Loucy (cell line): Measurements from ENCODE around the gene PIGU.

Source experiments
- H2AFZ ChIP-seq: fragments of 200-600 bp; sonication (generic); 2 replicates; pipeline ENCODE4 v1.6.0; 2016; ENCODE audit warnings: antibody characterized with exemption, mild to moderate bottlenecking, low read length, moderate library complexity
- H3F3A ChIP-seq: fragments of 200-600 bp; 2 replicates; pipeline ENCODE4 v1.6.0; 2016; ENCODE audit warnings: antibody characterized with exemption, low read depth, mild to moderate bottlenecking
- H3K27me3 ChIP-seq: fragments of 200-600 bp; sonication (generic); 2 replicates; pipeline ENCODE4 v1.6.1; 2014; ENCODE audit warnings: low read length, mild to moderate bottlenecking; ENCODE audit not compliant: insufficient read depth, poor library complexity, severe bottlenecking
- H3K36me3 ChIP-seq: fragments of 200-600 bp; sonication (generic); 2 replicates; pipeline ENCODE4 v1.6.1; 2016; ENCODE audit warnings: low read length; ENCODE audit not compliant: insufficient read depth
- H3K4me1 ChIP-seq: fragments of 200-600 bp; sonication (generic); 2 replicates; pipeline ENCODE4 v1.5.1; 2014; ENCODE audit warnings: low read length, mild to moderate bottlenecking; ENCODE audit not compliant: insufficient read depth, poor library complexity, severe bottlenecking
- H3K4me2 ChIP-seq: fragments of 200-600 bp; sonication (generic); 2 replicates; pipeline ENCODE4 v1.6.0; 2014; ENCODE audit warnings: antibody characterized with exemption, low read length, low read depth, mild to moderate bottlenecking; ENCODE audit not compliant: poor library complexity, severe bottlenecking
- H3K4me3 ChIP-seq: fragments of 200-600 bp; sonication (generic); 2 replicates; pipeline ENCODE4 v1.5.1; 2014; ENCODE audit warnings: low read length, mild to moderate bottlenecking, mixed read lengths; ENCODE audit not compliant: poor library complexity, severe bottlenecking
- H3K79me2 ChIP-seq: fragments of 200-600 bp; sonication (generic); 2 replicates; pipeline ENCODE4 v1.6.1; 2014; ENCODE audit warnings: low read length; ENCODE audit not compliant: insufficient read depth
- H3K9ac ChIP-seq: fragments of 200-600 bp; sonication (generic); 2 replicates; pipeline ENCODE4 v1.6.0; 2014; ENCODE audit warnings: mild to moderate bottlenecking, low read depth, low read length, moderate library complexity; ENCODE audit not compliant: poor library complexity, severe bottlenecking
- H3K9me2 ChIP-seq: fragments of 200-600 bp; sonication (generic); replicated peaks from 2 replicates; pipeline ENCODE4 v1.6.1; 2016; ENCODE audit warnings: low read depth, low read length, mixed read lengths
- H3K9me3 ChIP-seq: fragments of 200-600 bp; sonication (generic); 2 replicates; pipeline ENCODE4 v1.6.1; 2014; ENCODE audit warnings: mild to moderate bottlenecking, antibody characterized with exemption, low read length, low read depth; ENCODE audit not compliant: insufficient read depth
- H4K20me1 ChIP-seq: fragments of 200-600 bp; sonication (generic); 2 replicates; pipeline ENCODE4 v1.6.0; 2014; ENCODE audit warnings: antibody characterized with exemption, low read length, mild to moderate bottlenecking; ENCODE audit not compliant: insufficient read depth, poor library complexity, severe bottlenecking
- CTCF ChIP-seq: fragments of 200-600 bp; sonication (generic); conservative IDR thresholded peaks from 2 replicates; pipeline ENCODE4 v1.5.1; 2014; ENCODE audit warnings: mild to moderate bottlenecking, antibody characterized with exemption, low read length
- EZH2phosphoT487 ChIP-seq: fragments of 200-600 bp; IDR thresholded peaks from 2 replicates; pipeline ENCODE4 v1.6.1; 2018; ENCODE audit warnings: antibody characterized with exemption, mild to moderate bottlenecking, moderate library complexity, borderline replicate concordance

Gene PIGU

GRCh38 chr20:34532320-34532719 is 144.6 kb downstream of the PIGU start:
- no peaks in the 10 kb centered on the region for H3K4me1 ChIP-seq
- no peak overlapping the region for H3K4me2 ChIP-seq
- H3K36me3 ChIP-seq = peaks cover 83% of the 10 kb centered on the region; the same call in 1 of the 2 replicates
- no peak for TF ChIP-seq CTCF
- TF ChIP-seq EZH2phosphoT487 = no peak
- peaks cover 4% of the 10 kb centered on the region for H4K20me1 ChIP-seq
- no peaks in the 10 kb centered on the region for H3K9me3 ChIP-seq
- peaks cover 17% of the 10 kb centered on the region; the same call in 1 of the 2 replicates for H3K79me2 ChIP-seq
- no peaks in the 10 kb centered on the region for H3F3A ChIP-seq
- no peaks in the 10 kb centered on the region for H3K27me3 ChIP-seq
- H3K4me3 ChIP-seq = no peak overlapping the region
- H3K9ac ChIP-seq = no peak overlapping the region
- no peak overlapping the region for H2AFZ ChIP-seq
- no peaks in the 10 kb centered on the region for H3K9me2 ChIP-seq

- TF ChIP-seq EZH2phosphoT487 = no peak
- TF ChIP-seq CTCF = no peak
- no peaks in the 10 kb centered on the region for H3K27me3 ChIP-seq
- no peaks in the 10 kb centered on the region for H3K4me1 ChIP-seq
- H3K36me3 ChIP-seq = peaks cover 83% of the 10 kb centered on the region; the same call in 1 of the 2 replicates
- H2AFZ ChIP-seq = no peak overlapping the region
- peaks cover 4% of the 10 kb centered on the region for H4K20me1 ChIP-seq
- no peaks in the 10 kb centered on the region for H3K9me3 ChIP-seq
- no peaks in the 10 kb centered on the region for H3F3A ChIP-seq
- no peak overlapping the region for H3K4me2 ChIP-seq
- no peak overlapping the region for H3K4me3 ChIP-seq
- H3K9ac ChIP-seq = no peak overlapping the region
- peaks cover 17% of the 10 kb centered on the region; the same call in 1 of the 2 replicates for H3K79me2 ChIP-seq
- H3K9me2 ChIP-seq = no peaks in the 10 kb centered on the region
Measured at GRCh38 chr20:34531608-34532265, 145.2 kb downstream of the PIGU start.

- Histone ChIP-seq H3F3A (no peaks in the 10 kb centered on the region), H3K9me3 (no peaks in the 10 kb centered on the region), H2AFZ (no peak overlapping the region), H4K20me1 (peaks cover 4% of the 10 kb centered on the region), H3K79me2 (peaks cover 26% of the 10 kb centered on the region; the same call in 1 of the 2 replicates), H3K27me3 (no peaks in the 10 kb centered on the region), H3K9ac (no peak overlapping the region), H3K4me1 (no peaks in the 10 kb centered on the region), H3K9me2 (no peaks in the 10 kb centered on the region), H3K4me3 (no peak overlapping the region), H3K4me2 (no peak overlapping the region), H3K36me3 (peaks cover 83% of the 10 kb centered on the region; the same call in 1 of the 2 replicates)
- TF ChIP-seq CTCF = no peak
- no peak for TF ChIP-seq EZH2phosphoT487
Measured at GRCh38 chr20:34530342-34530741, 146.6 kb downstream of the PIGU start.
